CD14-positive monocyte (primary cell): ENCODE data around the gene GCSAM. TPM values are rescaled to one million over a fixed set of nuclear protein-coding genes. Genes with fewer than 3 reads are reported as not detected.
A peak's percentile ranks its signal among the peaks of the same experiment; 100 is the strongest.

ENCODE experiments used
- DNase-seq, 3 donors: peaks; one replicate each; pipeline ENCODE4 v3.0.0-alpha.2; 2011 to 2022
- H2AFZ ChIP-seq: 2 replicates; pipeline ENCODE4 v1.6.0; 2012; ENCODE audit warnings: mild to moderate bottlenecking, low read depth, low read length, inconsistent platforms; ENCODE audit not compliant: insufficient read depth, poor library complexity, severe bottlenecking
- H3K27ac ChIP-seq, 2 donors: 1 replicate in 1 of 2; 2 replicates in 1 of 2; pipeline ENCODE4 v1.5.1; 2012 to 2013; ENCODE audit warnings: low read length in 2 of 2, control low read depth in 1 of 2, inconsistent platforms in 1 of 2, low read depth in 1 of 2, mild to moderate bottlenecking in 1 of 2
- H3K27me3 ChIP-seq, 2 donors: one replicate each; pipeline versions ENCODE4 v1.6.0 to v1.6.1; 2011 to 2013; ENCODE audit warnings: low read length in 2 of 2; ENCODE audit not compliant: control insufficient read depth in 2 of 2, insufficient read depth in 2 of 2
- H3K36me3 ChIP-seq, 2 donors: replicated peaks in 1 of 2; 1 replicate in 1 of 2; 2 replicates in 1 of 2; pipeline versions ENCODE4 v1.5.1 to v1.6.1; 2012 to 2013; ENCODE audit warnings: low read length in 2 of 2, control low read depth in 1 of 2, inconsistent platforms in 1 of 2, mild to moderate bottlenecking in 1 of 2; ENCODE audit not compliant: insufficient read depth in 2 of 2, control insufficient read depth in 1 of 2
- H3K4me1 ChIP-seq, 2 donors: 1 replicate in 1 of 2; 2 replicates in 1 of 2; pipeline versions ENCODE4 v1.5.1 to v1.6.1; 2012 to 2013; ENCODE audit warnings: low read length in 2 of 2, control low read depth in 1 of 2, inconsistent platforms in 1 of 2, mild to moderate bottlenecking in 1 of 2, moderate library complexity in 1 of 2; ENCODE audit not compliant: insufficient read depth in 2 of 2, control insufficient read depth in 1 of 2
- H3K4me2 ChIP-seq: replicated peaks from 2 replicates; pipeline ENCODE3; 2012; ENCODE audit warnings: low read length, moderate library complexity, mild to moderate bottlenecking; ENCODE audit not compliant: poor library complexity, severe bottlenecking; ENCODE audit errors: extremely low read depth
- H3K4me3 ChIP-seq, 3 experiments: fragments of 200-600 bp in 1 of 3; sonication (generic) in 1 of 3; replicated peaks in 1 of 3; 1 replicate in 2 of 3; 2 replicates in 1 of 3; pipeline ENCODE4 v1.5.1; 2011 to 2013; ENCODE audit warnings: low read length in 3 of 3, mild to moderate bottlenecking in 3 of 3, control low read depth in 2 of 3, low read depth in 2 of 3, inconsistent platforms in 1 of 3, moderate library complexity in 1 of 3
- H3K79me2 ChIP-seq: 2 replicates; pipeline ENCODE4 v1.6.0; 2012; ENCODE audit warnings: mild to moderate bottlenecking, control low read depth, inconsistent platforms, low read length, moderate library complexity; ENCODE audit not compliant: insufficient read depth
- H3K9ac ChIP-seq: 2 replicates; pipeline ENCODE4 v1.6.0; 2017; ENCODE audit warnings: low read length, mild to moderate bottlenecking; ENCODE audit not compliant: insufficient read depth, poor library complexity, severe bottlenecking
- H3K9me3 ChIP-seq, 2 donors: replicated peaks in 1 of 2; 1 replicate in 1 of 2; 2 replicates in 1 of 2; pipeline versions ENCODE4 v1.5.1 to v1.6.1; 2012 to 2013; ENCODE audit warnings: low read length in 2 of 2, control low read depth in 1 of 2; ENCODE audit not compliant: control insufficient read depth in 1 of 2, insufficient read depth in 1 of 2
- H4K20me1 ChIP-seq: 2 replicates; pipeline ENCODE4 v1.6.0; 2012; ENCODE audit warnings: mild to moderate bottlenecking, low read length, control low read depth, moderate library complexity; ENCODE audit not compliant: insufficient read depth
- H3K27ac Mint-ChIP-seq, 7 donors: one replicate each; pipeline ENCODE4 v1.8.0; 2020; ENCODE audit warnings: mild to moderate bottlenecking in 7 of 7, mixed read lengths in 7 of 7, moderate library complexity in 6 of 7, inconsistent platforms in 2 of 7
- H3K27me3 Mint-ChIP-seq, 3 donors: one replicate each; pipeline ENCODE4 v1.8.0; 2021 to 2022; ENCODE audit warnings: low read depth in 3 of 3, mild to moderate bottlenecking in 3 of 3, mixed read lengths in 3 of 3, moderate library complexity in 3 of 3, inconsistent platforms in 1 of 3
- H3K36me3 Mint-ChIP-seq, 2 donors: one replicate each; pipeline ENCODE4 v1.8.0; 2020; ENCODE audit warnings: mixed read lengths in 2 of 2, inconsistent platforms in 1 of 2, mild to moderate bottlenecking in 1 of 2
- H3K4me1 Mint-ChIP-seq: one replicate; pipeline ENCODE4 v1.8.0; 2020; ENCODE audit warnings: mild to moderate bottlenecking, mixed read lengths
- H3K4me3 Mint-ChIP-seq, 2 donors: one replicate each; pipeline ENCODE4 v1.8.0; 2020; ENCODE audit warnings: mild to moderate bottlenecking in 2 of 2, mixed read lengths in 2 of 2, moderate library complexity in 1 of 2
- H3K9me3 Mint-ChIP-seq, 7 donors: one replicate each; pipeline ENCODE4 v1.8.0; 2020 to 2022; ENCODE audit warnings: mixed read lengths in 7 of 7, mild to moderate bottlenecking in 6 of 7, moderate library complexity in 6 of 7, inconsistent platforms in 2 of 7
- CTCF ChIP-seq: fragments of 200-600 bp; IDR thresholded peaks from one replicate; pipeline ENCODE4 v1.8.0; 2022; ENCODE audit warnings: antibody characterized with exemption, mild to moderate bottlenecking
- WGBS: methylation state at CpG from one replicate; pipeline ENCODE4 v1.1.5; 2013; ENCODE audit warnings: missing lambda C conversion rate; ENCODE audit not compliant: insufficient coverage; 5-methylcytosine and 5-hydroxymethylcytosine counted together
- intact Hi-C, 2 donors: fragments of 100-400 bp; cut with micrococcal nuclease; formaldehyde crosslinking; loops; one replicate each; pipeline versions ENCODE4 v1.15.0 to v1.15.1; 2023
- polyA plus RNA-seq, 3 donors: library from polyadenylated mRNA; depleted of rRNA in 1 of 3; unstranded in 2 of 3; stranded (reverse) in 1 of 3; fragments of 300-500 nt in 2 of 3; fragments of >200 nt in 1 of 3; fragmentation: Illumina TruSeq in 2 of 3; gene quantifications; 1 replicate in 2 of 3; 2 replicates in 1 of 3; pipeline ENCODE4 v1.2.3, GENCODE V29; 2012 to 2021

GCSAM gene
- polyA plus RNA-seq, 3 donors, result 0.10 to 0.16 TPM; not detected in 1

GRCh38 chr3:112093180-112093522 lies 39.9 kb downstream of the GCSAM start:
- H3K9me3 ChIP-seq, result peaks cover 0 to 5% of the 10 kb centered on the region in 2 donors
- DNase-seq, result no peak
- peaks cover 24% of the 10 kb centered on the region for H3K4me1 Mint-ChIP-seq
- peaks cover 88 to 96% of the 10 kb centered on the region in 2 donors for H3K27me3 ChIP-seq
- H3K27ac Mint-ChIP-seq, result peak overlapping the region in 1 of 7 donors; percentile 46
- no peak overlapping the region for H3K4me2 ChIP-seq
- no peaks in the 10 kb centered on the region for H3K79me2 ChIP-seq
- peaks cover 0 to 12% (median 5%) of the 10 kb centered on the region in 7 donors for H3K9me3 Mint-ChIP-seq
- peaks cover 4 to 5% of the 10 kb centered on the region in 2 donors for H3K36me3 Mint-ChIP-seq
- H2AFZ ChIP-seq, result no peak overlapping the region
- H4K20me1 ChIP-seq, result no peaks in the 10 kb centered on the region
- H3K4me3 Mint-ChIP-seq, result peak overlapping the region in 1 of 2 donors; percentile 80
- no peak overlapping the region for H3K4me3 ChIP-seq
- TF ChIP-seq CTCF, result no peak
- intact Hi-C loops, result no loop called here
- H3K36me3 ChIP-seq, result no peaks in the 10 kb centered on the region
- H3K27ac ChIP-seq, result no peak overlapping the region
- H3K27me3 Mint-ChIP-seq, result peaks cover 92 to 96% (median 92%) of the 10 kb centered on the region in 3 donors
- H3K9ac ChIP-seq, result no peak overlapping the region
- H3K4me1 ChIP-seq, result peaks cover 9 to 14% of the 10 kb centered on the region in 2 donors

- Histone ChIP-seq H3K27me3 (peaks cover 88 to 96% of the 10 kb centered on the region in 2 donors), H3K4me1 (peaks cover 9 to 14% of the 10 kb centered on the region in 2 donors), H3K9ac (no peak overlapping the region), H3K36me3 (no peaks in the 10 kb centered on the region), H4K20me1 (no peaks in the 10 kb centered on the region), H3K79me2 (no peaks in the 10 kb centered on the region), H3K4me3 (no peak overlapping the region), H3K4me2 (no peak overlapping the region), H3K27ac (no peak overlapping the region), H2AFZ (no peak overlapping the region), H3K9me3 (peaks cover 0 to 5% of the 10 kb centered on the region in 2 donors)
- TF ChIP-seq CTCF, result no peak
- Mint-ChIP-seq H3K27ac (peak overlapping the region in 1 of 7 donors; percentile 46), H3K9me3 (peaks cover 0 to 12% (median 5%) of the 10 kb centered on the region in 7 donors), H3K27me3 (peaks cover 92 to 96% (median 92%) of the 10 kb centered on the region in 3 donors), H3K36me3 (peaks cover 4 to 5% of the 10 kb centered on the region in 2 donors), H3K4me3 (peak overlapping the region in 1 of 2 donors; percentile 80), H3K4me1 (peaks cover 24% of the 10 kb centered on the region)
- intact Hi-C loops, result no loop called here
- DNase-seq, result no peak
- 70% methylated on average over 4 of the region's 6 CpGs for WGBS
Observed at GRCh38 chr3:112092496-112093179, 40.4 kb downstream of the GCSAM start.
